ENCODE data around the gene IER5. TPM values are rescaled to one million over a fixed set of nuclear protein-coding genes. Genes with fewer than 3 reads are reported as not detected.

The IER5 gene
- total RNA-seq, 1 donor from 2014 or later = 29.0 TPM

- no peak for DNase-seq
Measured at GRCh38 chr1:181135437-181135731, 46.9 kb downstream of the IER5 start.

- no peak for DNase-seq
Measured at GRCh38 chr1:181135815-181136737, 47.6 kb downstream of the IER5 start.

GRCh38 chr1:181136738-181137122, 48.2 kb downstream of the IER5 start:
- DNase-seq = no peak

- no peak for DNase-seq
Measured at GRCh38 chr1:181137217-181137743, 48.8 kb downstream of the IER5 start.

GRCh38 chr1:181139631-181140061, 51.1 kb downstream of the IER5 start:
- DNase-seq = no peak

GRCh38 chr1:181140398-181140797, 51.9 kb downstream of the IER5 start:
- DNase-seq = no peak

- no peak for DNase-seq
Measured at GRCh38 chr1:181140891-181141290, 52.4 kb downstream of the IER5 start.

GRCh38 chr1:181141431-181141910, 53.0 kb downstream of the IER5 start:
- no peak for DNase-seq

Other genes starting within 250 kb of the IER5 start
- 5.6 TPM for gene KIAA1614, start 175.8 kb upstream of the IER5 start, total RNA-seq
- 86.9 TPM for gene STX6, start 65.8 kb upstream of the IER5 start, total RNA-seq
- 0.62 TPM for gene MR1, start 54.7 kb upstream of the IER5 start, total RNA-seq

Measured in occipital lobe (tissue), 2 donors.